HepG2 (cell line): Measurements from ENCODE around the gene PXYLP1. TPM values are rescaled to one million over a fixed set of nuclear protein-coding genes. Genes with fewer than 3 reads are reported as not detected.

ENCODE experiments used
- DR1 ChIP-seq: sonication (generic); formaldehyde crosslinking; IDR thresholded peaks from 2 replicates; pipeline ENCODE4 v1.8.0; 2021; ENCODE audit warnings: mild to moderate bottlenecking, missing genetic modification reagents, inconsistent platforms
- KLF12 ChIP-seq: sonication (generic); formaldehyde crosslinking; IDR thresholded peaks from 2 replicates; pipeline ENCODE4 v1.4.0; 2020; ENCODE audit warnings: missing genetic modification reagents, borderline replicate concordance
- LRRFIP1 ChIP-seq: sonication (generic); formaldehyde crosslinking; conservative IDR thresholded peaks from 2 replicates; pipeline ENCODE4 v1.4.0; 2020; ENCODE audit warnings: missing genetic modification reagents
- MTA1 ChIP-seq: sonication (generic); formaldehyde crosslinking; IDR thresholded peaks from 2 replicates; pipeline ENCODE4 v1.4.0; 2020; ENCODE audit warnings: missing genetic modification reagents, mild to moderate bottlenecking, borderline replicate concordance
- MXI1 ChIP-seq: IDR thresholded peaks from 3 replicates; pipeline ENCODE4 v1.6.1; 2012; ENCODE audit warnings: low read depth, low read length, inconsistent platforms, borderline replicate concordance
- SKI ChIP-seq: fragments of 450-650 bp; IDR thresholded peaks from one replicate; pipeline ENCODE4 v1.6.1; 2018; ENCODE audit warnings: mild to moderate bottlenecking; ENCODE audit not compliant: partially characterized antibody
- SP5 ChIP-seq: IDR thresholded peaks from 2 replicates; pipeline ENCODE4 v1.6.1; 2016; ENCODE audit warnings: low read depth, borderline replicate concordance
- TARDBP ChIP-seq: sonication (generic); formaldehyde crosslinking; IDR thresholded peaks from 2 replicates; pipeline ENCODE4 v1.8.0; 2022; ENCODE audit warnings: mild to moderate bottlenecking, missing genetic modification reagents
- THRA ChIP-seq: sonication (generic); formaldehyde crosslinking; IDR thresholded peaks from 2 replicates; pipeline ENCODE4 v1.4.0; 2020; ENCODE audit warnings: missing genetic modification reagents, borderline replicate concordance
- YEATS4 ChIP-seq: sonication (generic); formaldehyde crosslinking; IDR thresholded peaks from 2 replicates; pipeline ENCODE4 v1.4.0; 2020; ENCODE audit warnings: missing genetic modification reagents, borderline replicate concordance
- ZBTB26 ChIP-seq: IDR thresholded peaks from 2 replicates; pipeline ENCODE4 v1.6.1; 2016; ENCODE audit warnings: missing compliant biosample characterization, missing genetic modification reagents, borderline replicate concordance
- ZC3H13 ChIP-seq: sonication (generic); formaldehyde crosslinking; IDR thresholded peaks from 2 replicates; pipeline ENCODE4 v1.8.1; 2023; ENCODE audit warnings: mild to moderate bottlenecking, missing genetic modification reagents, moderate library complexity
- ZFP36 ChIP-seq: fragments of 150-350 bp; IDR thresholded peaks from 2 replicates; pipeline ENCODE4 v1.6.1; 2018; ENCODE audit warnings: borderline replicate concordance, low read length, low read depth; ENCODE audit not compliant: partially characterized antibody
- ZNF143 ChIP-seq: sonication (generic); formaldehyde crosslinking; IDR thresholded peaks from 2 replicates; pipeline ENCODE4 v1.4.0; 2020; ENCODE audit warnings: missing genetic modification reagents
- ZNF225 ChIP-seq: sonication (generic); formaldehyde crosslinking; IDR thresholded peaks from 2 replicates; pipeline ENCODE4 v1.4.0; 2020; ENCODE audit warnings: mild to moderate bottlenecking, missing genetic modification reagents
- ZNF337 ChIP-seq: sonication (generic); formaldehyde crosslinking; IDR thresholded peaks from 2 replicates; pipeline ENCODE4 v1.5.1; 2020; ENCODE audit warnings: missing genetic modification reagents, low read depth, mild to moderate bottlenecking, borderline replicate concordance
- ZNF619 ChIP-seq: sonication (generic); formaldehyde crosslinking; IDR thresholded peaks from 2 replicates; pipeline ENCODE4 v1.4.0; 2020; ENCODE audit warnings: mild to moderate bottlenecking, missing genetic modification reagents
- ZSCAN31 ChIP-seq: sonication (generic); formaldehyde crosslinking; IDR thresholded peaks from 2 replicates; pipeline ENCODE4 v1.5.0; 2020; ENCODE audit warnings: low read depth, mild to moderate bottlenecking, missing genetic modification reagents
- ZZZ3 ChIP-seq: sonication (generic); formaldehyde crosslinking; IDR thresholded peaks from 2 replicates; pipeline ENCODE4 v1.4.0; 2020; ENCODE audit warnings: missing genetic modification reagents, mild to moderate bottlenecking, borderline replicate concordance
- polyA plus RNA-seq, 8 experiments: library from polyadenylated mRNA; depleted of rRNA in 3 of 8; stranded (reverse) in 7 of 8; unstranded in 1 of 8; fragments of >200 nt; fragmentation: Illumina TruSeq in 4 of 8; extraction: Trizol in 4 of 8; gene quantifications; 2 replicates each; pipeline versions ENCODE4 v1.2.1 to v1.2.3, GENCODE V29; 2011 to 2016; ENCODE audit warnings: low read depth in 4 of 8, missing spikeins in 1 of 8, mixed read lengths in 1 of 8; ENCODE audit not compliant: insufficient read depth in 1 of 8
- total RNA-seq, 5 experiments: library from RNA; depleted of rRNA; stranded (reverse); fragments of >200 nt; fragmentation: Illumina TruSeq; extraction: Trizol; gene quantifications; 2 replicates each; pipeline ENCODE4 v1.2.3, GENCODE V29; 2016; ENCODE audit warnings: low read depth in 1 of 5

PXYLP1 gene
- total and polyA plus RNA-seq, 2 of the 13 experiments (the other 11 are each of a cell fraction or from before 2014, with no cell fraction given) = 4.9 to 8.1 TPM

- TF ChIP-seq ZZZ3 (CRISPR knock-in tag) = no peak
- TF ChIP-seq ZNF143 = 0 out of 2 replicates have a peak, but pooled peaks have one; percentile 21
- TF ChIP-seq TARDBP (CRISPR knock-in tag) = peak; percentile 40; the same call in 1 of the 2 replicates
- peak; percentile 43; the same call in 1 of the 3 replicates for TF ChIP-seq MXI1
- TF ChIP-seq MTA1 (CRISPR knock-in tag) = 0 out of 2 replicates have a peak, but pooled peaks have one; percentile 42
- no peak for TF ChIP-seq ZBTB26 (CRISPR knock-in tag)
- TF ChIP-seq KLF12 = 0 out of 2 replicates have a peak, but pooled peaks have one; percentile 27
- no peak for TF ChIP-seq LRRFIP1 (CRISPR knock-in tag)
- TF ChIP-seq ZNF225 (CRISPR knock-in tag) = 0 out of 2 replicates have a peak, but pooled peaks have one; percentile 40
- peak; percentile 47; the same call in 1 of the 2 replicates for TF ChIP-seq ZSCAN31 (CRISPR knock-in tag)
- peak; percentile 56; the same call in 1 of the 2 replicates for TF ChIP-seq ZNF619 (CRISPR knock-in tag)
- TF ChIP-seq SKI = peak; percentile 17
- peak; percentile 39; the same call in 1 of the 2 replicates for TF ChIP-seq THRA (CRISPR knock-in tag)
- TF ChIP-seq YEATS4 (CRISPR knock-in tag) = peak; percentile 85
- TF ChIP-seq ZFP36 = no peak
- TF ChIP-seq ZC3H13 = peak; percentile 74; the same call in 1 of the 2 replicates
- TF ChIP-seq SP5 (CRISPR knock-in tag) = peak; percentile 70; the same call in 1 of the 2 replicates
- peak; percentile 58 for TF ChIP-seq DR1 (CRISPR knock-in tag)
- TF ChIP-seq ZNF337 (CRISPR knock-in tag) = no peak
Observed at GRCh38 chr3:141231101-141231951, at the start of gene PXYLP1 (continued).
